NCI-H226 (cell line): ENCODE measurements around the gene EPHA6.

Experiments
- DNase-seq: peaks from one replicate; pipeline ENCODE4 v3.0.0-alpha.2; 2015

The EPHA6 gene

DNA sequence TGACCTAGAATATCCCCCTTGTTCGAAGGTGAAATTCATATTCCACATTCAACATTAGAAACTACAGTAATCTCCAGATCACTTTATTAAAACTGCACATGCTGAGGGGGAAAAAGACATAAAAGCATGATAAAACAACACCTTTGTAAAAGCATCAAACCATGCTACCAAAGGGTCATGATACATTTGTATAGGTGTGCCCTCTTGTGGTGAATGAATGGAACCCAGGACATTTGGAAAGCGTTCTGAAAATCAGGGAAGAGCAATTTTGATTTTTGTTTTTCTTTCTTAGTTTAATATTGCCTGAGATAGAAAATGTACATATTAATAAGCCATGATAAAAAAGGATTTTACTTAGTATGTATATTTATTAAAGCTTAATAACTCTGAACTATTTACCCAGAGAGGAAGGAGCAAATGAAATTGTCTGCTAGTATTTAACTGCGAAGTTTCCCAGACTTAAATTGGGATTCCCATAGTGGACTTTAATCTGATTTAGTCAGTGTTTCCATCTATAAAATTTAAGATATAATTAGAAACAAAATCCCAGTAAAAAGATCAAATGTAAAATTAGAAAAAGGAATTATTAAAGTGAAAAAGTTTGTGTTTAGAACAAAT lies 844.4 kb downstream of the EPHA6 start:
- DNase-seq = peak; percentile 4

GRCh38 chr3:97662264-97662663 lies 847.9 kb downstream of the EPHA6 start:
- no peak for DNase-seq

GRCh38 chr3:97662762-97663161 lies 848.4 kb downstream of the EPHA6 start:
- no peak for DNase-seq

DNA sequence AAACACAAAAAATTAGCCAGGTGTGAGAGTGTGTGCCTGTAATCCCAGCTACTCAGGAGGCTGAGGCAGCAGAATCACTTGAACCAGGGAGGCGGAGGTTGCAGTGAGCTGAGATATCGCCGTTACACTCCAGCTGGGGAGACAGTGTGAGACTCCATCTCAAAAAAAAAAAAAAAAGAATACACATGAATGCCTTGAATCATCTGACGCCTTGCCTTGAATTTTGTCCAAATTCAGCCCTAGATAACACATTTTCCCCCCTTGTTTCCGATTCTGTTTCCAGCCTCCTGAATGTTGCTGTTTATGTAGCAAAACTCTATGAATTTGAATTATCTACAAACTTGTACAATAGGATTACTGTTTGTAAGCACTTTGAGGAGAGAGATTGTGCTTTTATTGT lies 851.5 kb downstream of the EPHA6 start:
- DNase-seq = no peak

- DNase-seq = no peak
Observed at GRCh38 chr3:97670952-97671351, 856.6 kb downstream of the EPHA6 start.

DNA sequence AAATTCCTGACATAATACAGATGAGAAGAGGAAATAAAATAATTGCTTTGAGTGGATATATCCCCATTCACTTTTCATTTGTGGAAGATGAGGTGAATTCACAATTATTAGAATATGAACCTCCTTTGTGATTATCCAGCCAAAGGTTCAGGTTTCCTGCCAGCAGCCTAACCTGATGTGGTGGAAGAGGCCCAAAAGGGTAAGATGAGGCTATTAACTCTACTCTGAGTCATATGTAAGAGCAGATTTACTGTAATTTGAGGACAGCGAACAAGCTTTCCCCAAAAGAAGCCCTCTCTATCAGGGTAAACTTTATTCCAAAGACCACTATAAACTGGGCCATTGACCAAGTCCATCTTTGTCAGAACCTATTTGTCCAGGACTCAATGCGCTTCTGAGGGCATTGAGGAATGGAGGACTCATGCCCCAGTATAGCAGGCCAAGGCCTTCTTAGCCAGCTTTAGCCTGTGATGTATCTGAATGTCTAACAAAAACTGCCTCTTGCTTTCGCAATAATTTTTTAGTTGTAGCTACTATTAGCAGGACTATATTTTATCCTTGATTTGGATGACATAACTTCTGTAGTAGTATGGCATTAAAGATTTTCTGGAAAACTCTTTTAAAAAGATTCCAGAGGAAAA lies 859.1 kb downstream of the EPHA6 start:
- DNase-seq = peak; percentile 24

- no peak for DNase-seq
Observed at GRCh38 chr3:97674461-97674860, 860.1 kb downstream of the EPHA6 start.

- no peak for DNase-seq
Observed at GRCh38 chr3:97680210-97680609, 865.8 kb downstream of the EPHA6 start.

DNA sequence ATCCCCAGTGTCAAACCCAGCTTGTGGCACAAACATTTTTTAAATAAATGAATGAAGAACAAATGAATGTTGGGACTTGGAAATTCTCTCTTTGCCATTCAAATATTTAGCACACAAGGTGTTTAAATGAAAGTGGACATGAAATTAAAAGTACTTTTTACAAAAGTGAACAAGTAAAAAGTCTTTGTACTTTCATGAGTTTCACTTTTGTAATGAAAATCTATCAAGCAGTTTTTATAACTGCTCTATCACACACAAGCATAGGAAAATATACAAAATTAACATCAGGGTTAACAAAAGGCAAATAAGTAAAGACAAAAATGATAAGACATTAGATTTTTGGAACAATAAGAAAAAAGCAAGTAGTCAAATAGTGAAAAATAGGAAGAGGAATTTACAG lies 866.3 kb downstream of the EPHA6 start:
- no peak for DNase-seq

DNA sequence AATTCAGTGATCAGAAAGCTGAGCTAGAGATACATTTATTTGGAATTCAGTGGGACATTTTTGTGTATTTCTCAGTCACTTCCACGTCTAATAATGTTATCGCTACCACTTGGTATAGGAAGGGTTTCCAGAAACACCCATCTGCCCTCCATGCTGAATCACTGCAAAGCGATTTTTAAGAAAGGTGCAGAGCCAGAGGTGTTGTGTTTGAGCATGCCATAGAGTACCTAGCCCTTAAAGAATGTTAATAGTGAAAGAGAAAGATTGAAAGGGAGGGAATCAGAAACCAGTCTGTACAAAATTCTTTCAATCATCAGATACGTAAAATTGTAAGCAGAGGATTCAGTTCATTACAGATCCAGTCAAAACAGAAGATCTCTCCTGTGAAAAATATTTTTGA lies 870.1 kb downstream of the EPHA6 start:
- no peak for DNase-seq

DNA sequence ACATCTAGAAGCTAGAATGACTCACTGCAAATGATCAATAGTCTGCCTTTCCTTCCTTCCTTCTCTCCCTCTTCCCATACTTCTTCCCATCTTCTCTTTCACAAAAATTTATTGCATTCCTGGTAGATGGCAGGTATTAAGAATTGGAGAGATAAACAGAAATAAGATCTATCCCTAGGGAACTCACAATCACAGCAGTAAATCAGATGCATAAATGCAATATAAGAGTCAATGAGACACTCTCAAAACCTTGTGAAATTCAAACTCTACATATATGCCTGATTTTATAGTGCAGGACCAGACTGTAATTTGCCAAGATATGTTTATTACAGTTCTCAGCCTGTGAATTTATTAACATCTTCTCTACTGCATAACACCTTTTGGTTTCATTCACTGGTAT lies 871.9 kb downstream of the EPHA6 start:
- no peak for DNase-seq

GRCh38 chr3:97687734-97688133 lies 873.3 kb downstream of the EPHA6 start:
- DNase-seq = peak; percentile 43

- DNase-seq = no peak
Observed at GRCh38 chr3:97689111-97689510, 874.7 kb downstream of the EPHA6 start.

DNA sequence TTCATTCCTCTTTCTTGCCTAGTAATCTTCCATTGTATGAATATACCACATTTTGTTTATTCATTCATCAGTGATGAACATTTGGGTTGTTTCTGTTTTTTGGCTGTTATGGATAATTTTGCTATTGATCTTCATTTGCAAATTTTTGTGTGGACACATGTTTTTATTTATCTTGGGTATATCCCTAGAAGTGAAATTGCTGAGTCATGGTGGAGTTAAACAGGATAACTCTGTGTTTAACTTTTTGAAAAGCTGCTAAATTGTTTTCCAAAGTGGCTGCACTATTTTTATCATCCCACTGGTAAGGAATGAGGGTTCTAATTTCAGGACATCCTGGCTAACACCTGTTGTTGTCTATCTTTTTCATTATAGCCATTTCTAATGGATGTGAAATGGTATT lies 875.6 kb downstream of the EPHA6 start:
- no peak for DNase-seq

DNA sequence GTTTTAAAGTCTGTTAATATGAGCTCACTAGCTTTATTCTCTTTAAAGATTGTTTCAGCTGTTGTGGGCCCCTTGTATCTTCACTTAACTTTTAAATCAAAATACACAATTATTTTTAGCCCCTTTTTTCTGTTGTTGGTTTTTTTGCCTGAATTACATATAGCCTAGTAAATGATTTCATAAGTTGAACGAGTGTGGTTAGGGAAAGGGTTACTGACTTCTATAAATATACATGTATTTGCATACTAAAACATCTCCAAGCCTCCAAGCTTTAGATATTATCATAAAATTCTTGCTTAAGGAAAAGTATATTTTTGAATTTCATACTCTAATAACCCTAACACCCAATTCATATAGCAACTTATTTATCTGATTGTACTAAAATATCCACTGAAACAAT lies 877.0 kb downstream of the EPHA6 start:
- no peak for DNase-seq

GRCh38 chr3:97692389-97692788 lies 878.0 kb downstream of the EPHA6 start:
- no peak for DNase-seq

GRCh38 chr3:97692831-97693230 lies 878.4 kb downstream of the EPHA6 start:
- DNase-seq = no peak

- DNase-seq = peak; percentile 83
Observed at GRCh38 chr3:97694876-97695275, 880.5 kb downstream of the EPHA6 start.

DNA sequence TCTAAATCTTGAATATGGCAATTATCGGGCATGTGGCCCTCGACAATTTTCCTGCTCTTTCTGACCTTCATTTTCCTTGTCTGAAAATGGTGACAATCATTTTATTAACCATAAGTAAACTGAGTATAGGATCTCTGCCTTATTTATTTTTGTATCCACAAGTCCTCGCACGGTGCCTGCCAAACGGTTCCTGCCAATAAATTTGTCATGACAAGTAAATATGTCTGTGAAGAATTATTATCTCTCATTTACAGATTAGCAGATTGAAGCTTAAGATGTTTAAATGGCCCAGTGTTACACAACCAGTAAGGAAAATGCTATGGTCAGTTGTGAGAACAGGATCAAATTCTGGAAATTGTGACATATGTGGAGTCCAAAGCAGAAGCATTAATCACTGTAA lies 884.3 kb downstream of the EPHA6 start:
- DNase-seq = no peak

- DNase-seq = no peak
Observed at GRCh38 chr3:97699889-97700288, 885.5 kb downstream of the EPHA6 start.

- no peak for DNase-seq
Observed at GRCh38 chr3:97705764-97706163, 891.4 kb downstream of the EPHA6 start.

GRCh38 chr3:97706226-97706625 lies 891.8 kb downstream of the EPHA6 start:
- no peak for DNase-seq

DNA sequence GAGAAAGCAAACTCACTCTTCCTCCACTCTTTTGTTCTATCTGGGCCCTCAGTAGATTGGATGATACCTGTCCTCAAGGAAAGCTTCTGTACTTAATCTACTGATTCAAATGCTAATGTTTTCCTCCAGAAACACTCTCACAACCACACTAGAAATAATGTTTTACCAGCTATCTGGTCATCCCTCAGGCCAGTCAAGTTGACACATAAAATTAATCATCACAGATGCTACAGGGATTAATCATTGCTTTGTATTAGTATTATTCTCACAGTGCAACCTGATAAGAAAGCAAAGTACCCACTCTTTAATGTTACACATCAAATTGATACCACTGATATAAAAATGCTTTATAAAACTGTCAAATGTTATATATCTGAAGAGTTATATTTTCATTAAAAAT lies 897.3 kb downstream of the EPHA6 start:
- peak; percentile 59 for DNase-seq

DNA sequence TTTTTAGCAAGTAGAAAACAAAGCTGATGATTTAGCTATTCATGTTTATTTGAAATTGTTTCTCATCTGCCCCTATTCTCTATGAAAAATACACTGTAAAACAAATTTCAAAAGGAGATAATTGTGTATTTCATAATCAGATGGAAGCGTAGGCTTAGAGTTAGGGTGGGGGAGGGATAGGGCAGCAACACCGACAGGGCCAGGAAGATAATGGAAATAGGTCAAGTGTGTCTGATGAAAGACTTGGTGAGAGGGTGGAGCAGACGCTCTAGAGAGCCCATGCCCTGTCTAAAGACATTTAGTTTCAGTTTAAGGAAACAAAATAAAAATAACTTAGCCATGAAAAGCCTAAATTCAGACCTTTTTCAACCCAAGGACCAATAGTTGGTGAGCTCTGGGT lies 898.5 kb downstream of the EPHA6 start:
- DNase-seq = no peak

DNA sequence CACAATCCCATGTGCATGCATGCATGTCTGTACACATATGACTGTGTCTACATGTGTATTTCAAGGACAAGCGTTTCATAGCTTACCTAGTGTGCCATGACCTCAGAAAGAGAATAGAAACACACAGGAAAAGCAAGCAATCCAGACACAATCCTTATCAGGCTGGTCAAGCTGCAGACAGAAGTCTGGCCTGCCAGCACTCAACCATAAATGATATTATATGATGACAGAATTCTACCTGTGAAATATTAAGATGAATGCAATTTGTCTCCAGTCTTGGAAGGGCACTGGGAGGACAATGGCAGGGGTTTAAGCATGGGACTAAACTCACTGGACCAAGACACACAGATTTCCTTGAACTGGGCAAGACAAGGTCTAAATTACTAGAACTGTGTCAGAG lies 899.2 kb downstream of the EPHA6 start:
- DNase-seq = no peak
